ENCODE measurements around the gene HNRNPLL. TPM values are rescaled to one million over a fixed set of nuclear protein-coding genes. Genes with fewer than 3 reads are reported as not detected.

HNRNPLL gene
- total RNA-seq, 4 donors from 2014 or later, result 20.0 to 42.9 (median 21.9) TPM

DNA sequence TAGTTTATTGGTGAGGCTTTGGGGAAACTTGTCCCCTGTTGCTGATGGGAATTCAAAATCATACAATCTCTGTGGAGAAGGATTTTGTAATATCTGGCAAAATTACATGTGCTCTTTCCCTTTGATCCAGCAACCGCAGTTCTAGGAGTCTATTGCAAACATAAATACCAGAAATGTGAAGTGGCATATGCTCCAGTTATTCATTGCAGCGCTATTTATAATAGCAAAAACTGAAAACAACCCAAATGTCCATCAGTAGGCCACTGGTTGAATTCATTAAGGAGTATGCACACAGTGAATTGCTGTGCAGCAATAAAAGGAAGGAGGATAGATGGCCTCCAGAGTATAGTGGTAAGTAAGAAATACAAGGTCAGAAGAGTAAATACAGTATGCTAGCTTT is 76.5 kb downstream of the HNRNPLL start:
- in situ Hi-C loops (cut with MboI; ENCODE audit: low sequenced_read_pairs in 4 of 4), result loop anchor here in 3 of 4 donors (25.0 kb wide), 1 partner anchor 214 kb away; no protein-coding TSS in a partner anchor
- H3K27ac ChIP-seq, result peak overlapping the region; percentile 25 to 91 (median 76)
- no peaks in the 10 kb centered on the region for H3K9me3 ChIP-seq
- no peak overlapping the region for H3K4me3 ChIP-seq
- intact Hi-C loops (cut with DNase I; ENCODE audit: low total_unique reads), result loop anchor here (5.0 kb wide), 3 partner anchors 34 to 149 kb away; partner anchors contain the start of genes ATL2 and HNRNPLL
- DNase-seq, result no peak
- H3K4me1 ChIP-seq, result peaks cover 39 to 47% of the 10 kb centered on the region in 2 donors
- TF ChIP-seq POLR2A (IDR thresholded peaks at IDR 0.05), result no peak
- H3K36me3 ChIP-seq, result no peaks in the 10 kb centered on the region
- ATAC-seq, result peak in 1 of 2 donors; percentile 14
- no peaks in the 10 kb centered on the region for H3K27me3 ChIP-seq

DNA sequence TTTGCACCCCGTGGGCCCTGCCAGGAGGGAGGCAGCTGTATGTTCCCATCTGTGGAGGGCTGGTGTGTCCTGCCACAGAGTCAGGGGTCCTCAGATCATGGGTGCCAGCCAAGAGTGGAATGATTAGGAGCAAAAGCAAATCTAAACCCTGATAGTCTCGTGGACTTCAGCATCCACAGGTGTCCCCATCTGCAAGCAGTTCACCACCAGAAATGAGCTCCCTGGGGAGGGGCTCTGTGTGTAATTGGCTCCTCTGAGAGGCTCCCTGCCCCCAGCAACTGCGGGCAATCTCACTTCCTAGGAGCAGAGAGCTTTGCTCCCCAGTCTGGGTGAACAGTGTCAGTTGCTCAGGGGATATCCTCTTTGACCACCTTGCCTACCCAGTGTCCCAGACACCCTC is 78.1 kb downstream of the HNRNPLL start:
- H3K27ac ChIP-seq, result peak overlapping the region; percentile 72 to 91 (median 75)
- DNase-seq (no peak), ATAC-seq (no peak)
- no peaks in the 10 kb centered on the region for H3K9me3 ChIP-seq
- TF ChIP-seq CTCF (IDR thresholded peaks at IDR 0.05 in 4 of 5, conservative IDR thresholded peaks at IDR 0.05 in 1 of 5) (no peak), POLR2A (IDR thresholded peaks at IDR 0.05) (no peak)
- no peaks in the 10 kb centered on the region for H3K36me3 ChIP-seq
- peaks cover 39 to 47% of the 10 kb centered on the region in 2 donors for H3K4me1 ChIP-seq
- no peaks in the 10 kb centered on the region for H3K27me3 ChIP-seq
- in situ Hi-C loops (cut with MboI; ENCODE audit: low sequenced_read_pairs in 4 of 4), result no loop called here
- no peak overlapping the region for H3K4me3 ChIP-seq
- intact Hi-C loops (cut with DNase I; ENCODE audit: low total_unique reads), result no loop called here

- Histone ChIP-seq H3K4me3 (no peak overlapping the region), H3K36me3 (no peaks in the 10 kb centered on the region), H3K27me3 (no peaks in the 10 kb centered on the region), H3K27ac (peak overlapping the region; percentile 72 to 91 (median 75)), H3K4me1 (peaks cover 38 to 47% of the 10 kb centered on the region in 2 donors), H3K9me3 (no peaks in the 10 kb centered on the region)
- DNase-seq, result no peak
- intact Hi-C loops (cut with DNase I; ENCODE audit: low total_unique reads) (no loop called here), in situ Hi-C loops (cut with MboI; ENCODE audit: low sequenced_read_pairs in 4 of 4) (no loop called here)
- peak in 1 of 2 donors; percentile 9 for ATAC-seq
- TF ChIP-seq CTCF (IDR thresholded peaks at IDR 0.05 in 4 of 5, conservative IDR thresholded peaks at IDR 0.05 in 1 of 5), result peak in 3 of 5 experiments; percentile 12 to 31 (median 14)
- TF ChIP-seq POLR2A (IDR thresholded peaks at IDR 0.05), result no peak
These were observed 78.8 kb downstream of the HNRNPLL start for GRCh38 chr2:38523728-38524437.

DNA sequence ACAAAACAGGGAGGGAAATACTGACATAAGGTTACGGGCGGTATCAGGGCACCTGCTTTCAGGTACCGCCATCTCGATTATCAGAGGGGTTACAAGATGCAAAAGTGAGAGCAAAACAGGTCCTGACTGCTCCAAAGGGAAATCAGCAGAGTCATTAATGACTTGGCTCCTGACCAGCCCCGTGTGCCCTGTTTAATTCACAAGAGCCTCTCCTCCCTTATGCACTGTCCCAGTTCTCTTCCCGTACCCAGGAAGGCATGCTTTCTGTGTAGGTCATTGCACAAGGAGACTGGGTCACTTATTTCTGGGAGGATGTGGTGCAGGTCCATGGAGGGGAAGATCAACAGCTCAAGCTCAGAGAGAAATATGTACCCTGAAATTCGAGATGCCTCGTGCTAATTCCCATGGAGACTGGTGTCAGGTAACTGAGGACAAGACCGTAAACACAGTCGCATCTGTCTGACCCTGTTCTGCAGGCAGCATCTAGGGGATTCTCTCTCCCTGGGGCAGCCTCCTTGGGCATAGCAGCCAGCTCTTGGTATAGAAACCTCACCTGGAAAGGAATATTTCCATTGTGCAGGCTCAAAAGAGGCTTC is 79.9 kb downstream of the HNRNPLL start:
- Histone ChIP-seq H3K27ac (peak overlapping the region; percentile 72 to 91 (median 75)), H3K4me3 (no peak overlapping the region), H3K36me3 (no peaks in the 10 kb centered on the region), H3K27me3 (no peaks in the 10 kb centered on the region), H3K9me3 (no peaks in the 10 kb centered on the region), H3K4me1 (peaks cover 31 to 45% of the 10 kb centered on the region in 2 donors)
- intact Hi-C loops (cut with DNase I; ENCODE audit: low total_unique reads), result no loop called here
- DNase-seq (peak; percentile 75 to 83), ATAC-seq (peak; percentile 93 to 95)
- TF ChIP-seq POLR2A (IDR thresholded peaks at IDR 0.05) (peak in 1 of 2 donors; percentile 33), CTCF (IDR thresholded peaks at IDR 0.05 in 4 of 5, conservative IDR thresholded peaks at IDR 0.05 in 1 of 5) (no peak)
- in situ Hi-C loops (cut with MboI; ENCODE audit: low sequenced_read_pairs in 4 of 4), result no loop called here

DNA sequence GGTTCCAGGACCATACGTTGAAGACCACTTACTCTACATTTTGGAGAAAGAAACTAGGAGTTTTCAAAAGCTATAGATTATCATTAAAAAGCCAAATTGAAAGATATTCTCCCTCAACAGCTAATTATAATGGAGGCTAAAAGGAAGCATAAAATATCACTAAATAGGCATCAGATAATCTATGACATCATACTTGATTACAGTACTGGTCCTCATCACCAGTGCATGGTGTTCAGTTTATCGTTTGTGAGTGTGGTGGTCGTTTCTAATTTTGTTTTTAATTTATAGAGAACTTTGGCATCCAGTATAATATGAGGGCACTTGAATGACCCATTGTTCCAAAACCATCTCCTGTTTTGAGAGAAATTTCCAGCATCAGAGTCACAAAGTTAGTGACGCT is 80.9 kb downstream of the HNRNPLL start:
- peaks cover 36 to 47% of the 10 kb centered on the region in 2 donors for H3K4me1 ChIP-seq
- ATAC-seq (no peak), DNase-seq (no peak)
- intact Hi-C loops (cut with DNase I; ENCODE audit: low total_unique reads) (no loop called here), in situ Hi-C loops (cut with MboI; ENCODE audit: low sequenced_read_pairs in 4 of 4) (no loop called here)
- no peaks in the 10 kb centered on the region for H3K27me3 ChIP-seq
- no peaks in the 10 kb centered on the region for H3K9me3 ChIP-seq
- H3K4me3 ChIP-seq, result no peak overlapping the region
- peak overlapping the region; percentile 72 to 91 (median 75) for H3K27ac ChIP-seq
- H3K36me3 ChIP-seq, result no peaks in the 10 kb centered on the region
- no peak for TF ChIP-seq POLR2A (IDR thresholded peaks at IDR 0.05)
- TF ChIP-seq CTCF (IDR thresholded peaks at IDR 0.05 in 4 of 5, conservative IDR thresholded peaks at IDR 0.05 in 1 of 5), result no peak
